ENCODE results near the gene GGACT. TPM values are rescaled to one million over a fixed set of nuclear protein-coding genes. Genes with fewer than 3 reads are reported as not detected.

The GGACT gene
- total RNA-seq, 1 experiment from 2014 or later: 2.5 TPM

- Histone ChIP-seq H3K27ac (ENCODE audit: low read length) (no peak overlapping the region), H3K4me3 (ENCODE audit: low read depth in 2 of 2, low read length in 2 of 2) (no peak overlapping the region), H3K4me1 (ENCODE audit: control insufficient read depth, insufficient read depth, low read length) (no peaks in the 10 kb centered on the region), H3K36me3 (ENCODE audit: control insufficient read depth, insufficient read depth, low read length) (no peaks in the 10 kb centered on the region), H3K27me3 (ENCODE audit: control insufficient read depth, insufficient read depth, low read length) (no peaks in the 10 kb centered on the region), H3K9me3 (ENCODE audit: control insufficient read depth, insufficient read depth, low read depth, low read length) (no peaks in the 10 kb centered on the region)
- in situ Hi-C loops (cut with HindIII; ENCODE audit: low pct_unique_long_range_greater_than_20kb, low sequenced_read_pairs): no loop called here
- intact Hi-C loops (cut with micrococcal nuclease; ENCODE audit: unreplicated experiment): no loop called here
- TF ChIP-seq CTCF (IDR thresholded peaks at IDR 0.05) (no peak), TCF7L2 (IDR thresholded peaks at IDR 0.05; ENCODE audit: low read depth, low read length) (no peak)
- POLR2A ChIA-PET: no interaction called here
- CTCF ChIA-PET: no interaction called here
- no peak for DNase-seq (ENCODE audit: low read depth, low spot score)
- ATAC-seq: no peak
- no TSS peak for BruUV-seq (replicated peaks)
Observed at GRCh38 chr13:100566543-100566942, 22.0 kb downstream of the GGACT start.

GRCh38 chr13:100565286-100565685 is 23.3 kb downstream of the GGACT start:
- DNase-seq (ENCODE audit: low read depth, low spot score) (no peak), ATAC-seq (no peak)
- H3K36me3 ChIP-seq (ENCODE audit: control insufficient read depth, insufficient read depth, low read length): no peaks in the 10 kb centered on the region
- ChIA-PET CTCF (no interaction called here), POLR2A (no interaction called here)
- in situ Hi-C loops (cut with HindIII; ENCODE audit: low pct_unique_long_range_greater_than_20kb, low sequenced_read_pairs) (no loop called here), intact Hi-C loops (cut with micrococcal nuclease; ENCODE audit: unreplicated experiment) (no loop called here)
- no peaks in the 10 kb centered on the region for H3K9me3 ChIP-seq (ENCODE audit: control insufficient read depth, insufficient read depth, low read depth, low read length)
- no TSS peak for BruUV-seq (replicated peaks)
- TF ChIP-seq CTCF (IDR thresholded peaks at IDR 0.05) (no peak), POLR2AphosphoS5 (IDR thresholded peaks at IDR 0.05; ENCODE audit: low read depth, low read length) (no peak), REST (IDR thresholded peaks at IDR 0.05; ENCODE audit: insufficient read depth in 1 of 2, low read depth in 2 of 2, low read length in 1 of 2) (no peak), TCF7L2 (IDR thresholded peaks at IDR 0.05; ENCODE audit: low read depth, low read length) (no peak), SIN3A (IDR thresholded peaks at IDR 0.05; ENCODE audit: borderline replicate concordance, insufficient read depth, low read depth, low read length) (no peak)
- no peaks in the 10 kb centered on the region for H3K4me1 ChIP-seq (ENCODE audit: control insufficient read depth, insufficient read depth, low read length)
- H3K27me3 ChIP-seq (ENCODE audit: control insufficient read depth, insufficient read depth, low read length): no peaks in the 10 kb centered on the region
- no peak overlapping the region for H3K4me3 ChIP-seq (ENCODE audit: low read depth in 2 of 2, low read length in 2 of 2)
- H3K27ac ChIP-seq (ENCODE audit: low read length): no peak overlapping the region

Data from Panc1 (cell line).